OCI-LY7 (cell line): ENCODE measurements around the gene TNRC6C. TPM values are rescaled to one million over a fixed set of nuclear protein-coding genes. Genes with fewer than 3 reads are reported as not detected.

Source experiments
- BruUV-seq: library from RNA; stranded (reverse); fragments of 400-500 nt; replicated peaks from 2 replicates; lab custom pipeline; 2021; lab: Mats Ljungman, UMichigan
- CTCF ChIA-PET: fragments of 300-600 bp; sonication (Branson Sonifier 250); formaldehyde crosslinking; loops from one replicate; lab custom pipeline; 2022; ENCODE audit warnings: antibody characterized with exemption; ENCODE audit not compliant: unreplicated experiment; lab: Charles Lee
- POLR2A ChIA-PET: fragments of 300-600 bp; sonication (Branson Sonifier 250); formaldehyde crosslinking; loops from one replicate; lab custom pipeline; 2022; ENCODE audit warnings: antibody characterized with exemption; lab: Charles Lee
- DNase-seq: peaks from one replicate; pipeline ENCODE4 v3.0.0-alpha.2; 2015; ENCODE audit warnings: low spot score
- H2AFZ ChIP-seq: fragments of 200-600 bp; sonication (generic), shearing (Covaris generic); 2 replicates; pipeline ENCODE4 v1.6.1; 2014; ENCODE audit warnings: mild to moderate bottlenecking, antibody characterized with exemption, low read length, moderate library complexity
- H3K27ac ChIP-seq: fragments of 200-600 bp; sonication (generic); 2 replicates; pipeline ENCODE4 v1.5.1; 2014; ENCODE audit warnings: mixed run types, low read depth, mild to moderate bottlenecking, moderate library complexity, low read length, inconsistent platforms; ENCODE audit not compliant: poor library complexity, severe bottlenecking
- H3K36me3 ChIP-seq: fragments of 200-600 bp; sonication (generic); 2 replicates; pipeline ENCODE4 v1.6.1; 2014; ENCODE audit warnings: mild to moderate bottlenecking, antibody characterized with exemption, low read length, moderate library complexity, mixed read lengths; ENCODE audit not compliant: insufficient read depth
- H3K4me1 ChIP-seq: fragments of 200-600 bp; sonication (generic); 2 replicates; pipeline ENCODE4 v1.5.1; 2014; ENCODE audit warnings: mild to moderate bottlenecking, low read length; ENCODE audit not compliant: insufficient read depth, poor library complexity, severe bottlenecking
- H3K4me2 ChIP-seq: fragments of 200-600 bp; sonication (generic); 2 replicates; pipeline ENCODE4 v1.6.1; 2014; ENCODE audit warnings: mild to moderate bottlenecking, low read length
- H3K4me3 ChIP-seq: fragments of 200-600 bp; sonication (generic); 2 replicates; pipeline ENCODE4 v1.5.1; 2014; ENCODE audit warnings: mild to moderate bottlenecking, low read depth, low read length; ENCODE audit not compliant: poor library complexity, severe bottlenecking
- H3K79me2 ChIP-seq: fragments of 200-600 bp; sonication (generic); 2 replicates; pipeline ENCODE4 v1.6.1; 2016; ENCODE audit warnings: low read depth, mild to moderate bottlenecking, low read length, moderate library complexity, mixed read lengths; ENCODE audit not compliant: insufficient read depth
- H3K9me2 ChIP-seq: fragments of 200-600 bp; sonication (generic); 2 replicates; pipeline ENCODE4 v1.6.1; 2016; ENCODE audit warnings: mild to moderate bottlenecking, low read length, mixed read lengths; ENCODE audit not compliant: insufficient read depth
- H3K9me3 ChIP-seq: fragments of 200-600 bp; sonication (generic); 2 replicates; pipeline ENCODE4 v1.6.1; 2014; ENCODE audit warnings: mild to moderate bottlenecking, mixed run types, low read length, mixed read lengths
- H4K20me1 ChIP-seq: fragments of 200-600 bp; sonication (generic); 2 replicates; pipeline ENCODE4 v1.6.1; 2014; ENCODE audit warnings: mild to moderate bottlenecking, antibody characterized with exemption, low read length, moderate library complexity, mixed read lengths; ENCODE audit not compliant: insufficient read depth
- CTCF ChIP-seq: fragments of 200-600 bp; sonication (generic); conservative IDR thresholded peaks from 2 replicates; pipeline ENCODE4 v1.5.1; 2014; ENCODE audit warnings: mild to moderate bottlenecking, antibody characterized with exemption, low read length, moderate library complexity, mixed read lengths
- EZH2phosphoT487 ChIP-seq: fragments of 200-600 bp; sonication (generic); IDR thresholded peaks from 2 replicates; pipeline ENCODE4 v1.6.1; 2018; ENCODE audit warnings: low read depth, borderline replicate concordance, mild to moderate bottlenecking, mixed run types, antibody characterized with exemption, low read length, moderate library complexity, mixed read lengths
- intact Hi-C: fragments of 100-400 bp; cut with micrococcal nuclease; formaldehyde crosslinking; loops from one replicate; pipeline ENCODE4 v1.10.0; 2022; ENCODE audit not compliant: unreplicated experiment
- total RNA-seq, 2 experiments: library from RNA; depleted of rRNA in 1 of 2; stranded (reverse); fragments of >200 nt in 1 of 2; shearing (Covaris generic) in 1 of 2; gene quantifications; 2 replicates each; pipeline ENCODE4 v1.2.3, GENCODE V29; 2014 to 2022

TNRC6C gene
- total RNA-seq, 2 experiments from 2014 or later: 8.5 to 25.2 TPM

GRCh38 chr17:77923135-77923534 lies 35.4 kb upstream of the TNRC6C start:
- CTCF ChIA-PET: no interaction called here

GRCh38 chr17:77923776-77924513 lies 34.6 kb upstream of the TNRC6C start:
- peak; percentile 11 for DNase-seq
- no TSS peak for BruUV-seq
- ChIA-PET POLR2A (no interaction called here), CTCF (no interaction called here)
- Histone ChIP-seq H3K9me2 (no peaks in the 10 kb centered on the region), H3K9me3 (no peaks in the 10 kb centered on the region), H3K4me2 (no peak overlapping the region), H3K4me3 (no peak overlapping the region), H3K4me1 (peaks cover 2% of the 10 kb centered on the region), H3K79me2 (no peaks in the 10 kb centered on the region), H2AFZ (no peak overlapping the region), H3K27ac (no peak overlapping the region), H3K36me3 (no peaks in the 10 kb centered on the region), H4K20me1 (no peaks in the 10 kb centered on the region)
- intact Hi-C loops: no loop called here
- TF ChIP-seq EZH2phosphoT487: no peak
- TF ChIP-seq CTCF: no peak

More at GRCh38 chr17:77923135-77923534, 35.4 kb upstream of the TNRC6C start:
- Histone ChIP-seq H3K4me3 (no peak overlapping the region), H2AFZ (no peak overlapping the region), H3K4me1 (no peaks in the 10 kb centered on the region), H4K20me1 (no peaks in the 10 kb centered on the region), H3K9me2 (no peaks in the 10 kb centered on the region), H3K36me3 (no peaks in the 10 kb centered on the region), H3K9me3 (no peaks in the 10 kb centered on the region), H3K27ac (no peak overlapping the region), H3K4me2 (no peak overlapping the region), H3K79me2 (no peaks in the 10 kb centered on the region)
- POLR2A ChIA-PET: no interaction called here
- intact Hi-C loops: no loop called here
- TF ChIP-seq EZH2phosphoT487: no peak
- TF ChIP-seq CTCF: no peak
- no peak for DNase-seq
- BruUV-seq: no TSS peak

GRCh38 chr17:77924757-77925336 lies 33.7 kb upstream of the TNRC6C start:
- Histone ChIP-seq H3K9me2 (no peaks in the 10 kb centered on the region), H3K36me3 (no peaks in the 10 kb centered on the region), H3K4me1 (peaks cover 4% of the 10 kb centered on the region), H3K79me2 (no peaks in the 10 kb centered on the region), H3K4me2 (no peak overlapping the region), H3K9me3 (no peaks in the 10 kb centered on the region), H4K20me1 (no peaks in the 10 kb centered on the region), H2AFZ (no peak overlapping the region), H3K27ac (no peak overlapping the region), H3K4me3 (no peak overlapping the region)
- no peak for DNase-seq
- intact Hi-C loops: no loop called here
- TF ChIP-seq CTCF: no peak
- TF ChIP-seq EZH2phosphoT487: no peak
- POLR2A ChIA-PET: no interaction called here
- CTCF ChIA-PET: no interaction called here
- BruUV-seq: no TSS peak
